Endodermal cell (in vitro differentiated cells): Measurements from ENCODE around the gene SELENOM. TPM values are rescaled to one million over a fixed set of nuclear protein-coding genes. Genes with fewer than 3 reads are reported as not detected.

Source experiments
- DNase-seq: peaks from one replicate; pipeline ENCODE4 v3.0.0-alpha.2; 2017
- H3K27ac ChIP-seq: 2 replicates; pipeline ENCODE4 v1.5.1; 2013; ENCODE audit warnings: mild to moderate bottlenecking, low read depth, low read length, moderate library complexity
- H3K27me3 ChIP-seq: 2 replicates; pipeline ENCODE4 v1.6.1; 2013; ENCODE audit warnings: mild to moderate bottlenecking, low read length, moderate library complexity; ENCODE audit not compliant: insufficient read depth, control insufficient read depth, poor library complexity, severe bottlenecking
- H3K36me3 ChIP-seq: 2 replicates; pipeline ENCODE4 v1.7.0; 2013; ENCODE audit warnings: mild to moderate bottlenecking, low read length, moderate library complexity; ENCODE audit not compliant: control insufficient read depth, insufficient read depth
- H3K4me1 ChIP-seq: one replicate; pipeline ENCODE4 v1.7.0; 2013; ENCODE audit warnings: low read length; ENCODE audit not compliant: control insufficient read depth, insufficient read depth
- H3K4me3 ChIP-seq: 2 replicates; pipeline ENCODE4 v1.5.1; 2013; ENCODE audit warnings: mild to moderate bottlenecking, low read length, moderate library complexity
- H3K9ac ChIP-seq: 2 replicates; pipeline ENCODE4 v1.6.1; 2013; ENCODE audit warnings: mild to moderate bottlenecking, low read length, moderate library complexity; ENCODE audit not compliant: poor library complexity, severe bottlenecking; ENCODE audit errors: extremely low read depth
- H3K9me3 ChIP-seq: 2 replicates; pipeline ENCODE4 v1.6.1; 2013; ENCODE audit warnings: mild to moderate bottlenecking, low read length, moderate library complexity; ENCODE audit not compliant: control insufficient read depth
- H3K27ac Mint-ChIP-seq: 2 replicates; pipeline ENCODE4 v1.8.0; 2020; ENCODE audit warnings: mixed read lengths
- H3K27me3 Mint-ChIP-seq: 2 replicates; pipeline ENCODE4 v1.8.0; 2021; ENCODE audit warnings: mild to moderate bottlenecking, mixed read lengths; ENCODE audit not compliant: insufficient read depth
- H3K36me3 Mint-ChIP-seq: 2 replicates; pipeline ENCODE4 v1.8.0; 2020; ENCODE audit warnings: low read depth, mixed read lengths
- H3K4me1 Mint-ChIP-seq: 2 replicates; pipeline ENCODE4 v1.8.0; 2020; ENCODE audit warnings: mixed read lengths
- H3K4me3 Mint-ChIP-seq: 2 replicates; pipeline ENCODE4 v1.8.0; 2020; ENCODE audit warnings: mild to moderate bottlenecking, moderate library complexity, mixed read lengths
- H3K9me3 Mint-ChIP-seq: 2 replicates; pipeline ENCODE4 v1.8.0; 2020; ENCODE audit warnings: mild to moderate bottlenecking, mixed read lengths
- WGBS, 2 experiments: methylation state at CpG; one replicate each; pipeline versions ENCODE4 v1.1.5 to v1.1.7; 2013; ENCODE audit warnings: missing lambda C conversion rate in 2 of 2, mixed read lengths in 1 of 2; ENCODE audit not compliant: insufficient coverage in 1 of 2, insufficient read length in 1 of 2; 5-methylcytosine and 5-hydroxymethylcytosine counted together
- total RNA-seq, 2 donors: library from RNA; stranded (reverse); fragmentation: NEBNext Ultra II Directional in 1 of 2; extraction: Animal tissue kit (Norgen Biotek cat#: 25700) in 1 of 2; gene quantifications; 2 replicates in 1 of 2; 3 replicates in 1 of 2; pipeline ENCODE4 v1.2.1, GENCODE V29; 2021
- TF ChIP-seq, protein P1 (sequence below): fragments of 200-600 bp; sonication (generic); conservative IDR thresholded peaks from 2 replicates; pipeline ENCODE4 v1.5.0; 2021; ENCODE audit warnings: antibody characterized with exemption, mild to moderate bottlenecking

SELENOM gene
- total RNA-seq, 2 donors from 2014 or later: 8.0 to 10.4 TPM

GRCh38 chr22:31126128-31126868 is 18.9 kb upstream of the SELENOM start:
- Histone ChIP-seq H3K27me3 (no peaks in the 10 kb centered on the region), H3K4me1 (no peaks in the 10 kb centered on the region), H3K27ac (no peak overlapping the region), H3K4me3 (no peak overlapping the region), H3K36me3 (no peaks in the 10 kb centered on the region), H3K9ac (no peak overlapping the region), H3K9me3 (no peaks in the 10 kb centered on the region)
- WGBS, 2 experiments: 87 to 90% methylated on average over 3 to 22 of the region's 22 CpGs
- Mint-ChIP-seq H3K4me1 (no peaks in the 10 kb centered on the region), H3K36me3 (no peaks in the 10 kb centered on the region), H3K4me3 (no peak overlapping the region), H3K9me3 (no peaks in the 10 kb centered on the region), H3K27me3 (peaks cover 5% of the 10 kb centered on the region), H3K27ac (no peak overlapping the region)
- peak; percentile 52 for DNase-seq
- TF ChIP-seq, protein P1, sequence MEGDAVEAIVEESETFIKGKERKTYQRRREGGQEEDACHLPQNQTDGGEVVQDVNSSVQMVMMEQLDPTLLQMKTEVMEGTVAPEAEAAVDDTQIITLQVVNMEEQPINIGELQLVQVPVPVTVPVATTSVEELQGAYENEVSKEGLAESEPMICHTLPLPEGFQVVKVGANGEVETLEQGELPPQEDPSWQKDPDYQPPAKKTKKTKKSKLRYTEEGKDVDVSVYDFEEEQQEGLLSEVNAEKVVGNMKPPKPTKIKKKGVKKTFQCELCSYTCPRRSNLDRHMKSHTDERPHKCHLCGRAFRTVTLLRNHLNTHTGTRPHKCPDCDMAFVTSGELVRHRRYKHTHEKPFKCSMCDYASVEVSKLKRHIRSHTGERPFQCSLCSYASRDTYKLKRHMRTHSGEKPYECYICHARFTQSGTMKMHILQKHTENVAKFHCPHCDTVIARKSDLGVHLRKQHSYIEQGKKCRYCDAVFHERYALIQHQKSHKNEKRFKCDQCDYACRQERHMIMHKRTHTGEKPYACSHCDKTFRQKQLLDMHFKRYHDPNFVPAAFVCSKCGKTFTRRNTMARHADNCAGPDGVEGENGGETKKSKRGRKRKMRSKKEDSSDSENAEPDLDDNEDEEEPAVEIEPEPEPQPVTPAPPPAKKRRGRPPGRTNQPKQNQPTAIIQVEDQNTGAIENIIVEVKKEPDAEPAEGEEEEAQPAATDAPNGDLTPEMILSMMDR: no peak

- TF ChIP-seq, protein P1: no peak
- H3K4me3 Mint-ChIP-seq: no peak overlapping the region
- Histone ChIP-seq H3K4me1 (no peaks in the 10 kb centered on the region), H3K4me3 (no peak overlapping the region), H3K27me3 (no peaks in the 10 kb centered on the region), H3K36me3 (no peaks in the 10 kb centered on the region), H3K9me3 (no peaks in the 10 kb centered on the region), H3K27ac (no peak overlapping the region), H3K9ac (no peak overlapping the region)
- 88 to 100% methylated on average over 4 to 12 of the region's 12 CpGs for WGBS, 2 experiments
- peak; percentile 46 for DNase-seq
- H3K27me3 Mint-ChIP-seq: peaks cover 5% of the 10 kb centered on the region
- H3K27ac Mint-ChIP-seq: no peak overlapping the region
- no peaks in the 10 kb centered on the region for H3K36me3 Mint-ChIP-seq
- no peaks in the 10 kb centered on the region for H3K4me1 Mint-ChIP-seq
- no peaks in the 10 kb centered on the region for H3K9me3 Mint-ChIP-seq
These were observed 18.3 kb upstream of the SELENOM start for GRCh38 chr22:31125521-31126117.

- Mint-ChIP-seq H3K36me3 (no peaks in the 10 kb centered on the region), H3K4me1 (no peaks in the 10 kb centered on the region), H3K9me3 (no peaks in the 10 kb centered on the region), H3K27me3 (peaks cover 7% of the 10 kb centered on the region), H3K4me3 (no peak overlapping the region), H3K27ac (no peak overlapping the region)
- Histone ChIP-seq H3K27ac (no peak overlapping the region), H3K36me3 (no peaks in the 10 kb centered on the region), H3K4me1 (no peaks in the 10 kb centered on the region), H3K9ac (no peak overlapping the region), H3K9me3 (no peaks in the 10 kb centered on the region), H3K27me3 (no peaks in the 10 kb centered on the region), H3K4me3 (no peak overlapping the region)
- WGBS, 2 experiments: 80 to 89% methylated on average over 10 to 14 of the region's 14 CpGs
- DNase-seq: peak; percentile 39
- TF ChIP-seq, protein P1: no peak
These were observed 17.6 kb upstream of the SELENOM start for GRCh38 chr22:31124811-31125465.
